ENCODE data around the gene UQCC2. TPM values are rescaled to one million over a fixed set of nuclear protein-coding genes. Genes with fewer than 3 reads are reported as not detected.
A peak's percentile ranks its signal among the peaks of the same experiment; 100 is the strongest.

Gene UQCC2
- total RNA-seq, 1 donor from 2014 or later = 18.8 TPM

DNA sequence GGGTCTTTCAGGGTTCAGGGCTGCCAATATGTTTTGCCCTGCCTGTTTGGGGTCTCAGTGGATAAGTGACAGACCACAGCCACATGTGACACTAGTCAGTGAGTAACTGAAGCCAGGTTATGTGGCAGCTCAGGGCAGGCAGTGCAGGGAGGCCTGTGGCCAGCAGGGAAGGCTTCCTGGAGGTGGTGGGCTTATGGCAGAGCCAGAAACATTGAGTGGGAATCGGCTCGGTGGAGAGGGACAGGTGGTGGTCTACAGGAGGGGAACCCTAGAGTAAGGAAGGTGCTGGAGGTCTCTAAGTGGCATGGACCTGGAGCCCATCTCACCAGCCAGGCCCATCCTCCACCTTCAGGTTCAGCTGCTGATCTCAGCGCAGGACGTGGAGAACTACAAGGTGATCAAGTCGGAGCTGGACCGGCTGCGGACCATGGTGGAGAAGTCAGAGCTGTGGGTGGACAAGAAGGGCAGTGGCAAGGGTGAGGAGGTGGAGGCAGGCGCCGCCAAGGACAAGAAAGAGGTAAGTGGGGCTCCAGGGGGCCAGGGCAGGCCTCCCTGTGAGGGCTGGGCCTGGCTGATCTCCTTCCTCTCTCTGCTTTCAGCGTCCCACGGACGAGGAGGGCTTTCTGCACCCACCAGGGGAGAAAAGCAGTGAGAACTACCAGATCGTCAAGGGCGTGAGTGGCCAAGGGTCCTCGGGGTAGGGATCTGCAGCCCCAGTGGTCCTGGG is 34.9 kb downstream of the UQCC2 start:
- DNase-seq (ENCODE audit: low read depth in 2 of 2) = no peak

DNA sequence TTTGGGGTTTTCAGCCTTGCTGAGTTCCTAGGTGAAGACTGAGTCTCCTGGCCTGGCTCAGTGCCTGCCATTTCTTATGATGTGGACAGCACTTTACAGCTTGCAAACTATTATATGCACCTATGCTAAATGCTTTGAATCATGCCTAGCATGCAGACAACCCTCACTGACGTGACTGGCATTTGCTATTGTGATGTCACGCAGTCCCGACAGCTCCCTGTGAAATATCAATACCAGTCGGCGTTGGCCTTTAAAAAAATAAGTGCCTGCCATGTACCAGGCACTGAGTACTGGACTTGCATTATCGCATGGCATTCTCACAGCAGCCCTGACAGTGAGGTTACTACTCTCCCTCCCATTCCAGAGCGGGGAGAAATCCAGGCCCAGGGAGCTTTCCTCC is 35.5 kb downstream of the UQCC2 start:
- DNase-seq (ENCODE audit: low read depth in 2 of 2) = no peak

DNA sequence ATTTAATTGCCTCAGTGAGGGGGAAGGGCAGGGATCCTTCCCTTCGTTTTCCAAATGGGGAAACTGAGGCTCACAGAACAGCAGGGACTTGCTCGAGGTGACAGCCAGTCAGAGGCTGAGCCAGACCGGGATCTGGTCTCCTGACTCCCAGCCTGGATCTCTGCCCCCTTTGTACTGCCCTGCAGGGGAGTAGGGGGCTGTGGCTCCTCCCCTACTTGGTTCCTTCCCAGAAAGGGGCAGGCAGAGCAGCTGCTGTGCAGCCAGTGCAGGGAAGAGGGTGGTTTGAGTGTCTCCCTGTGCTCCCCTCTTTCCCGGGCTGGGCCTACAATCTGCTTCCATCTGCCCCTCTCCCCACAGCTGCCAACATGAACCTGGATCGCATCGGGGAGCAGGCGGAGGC is 37.6 kb downstream of the UQCC2 start:
- no peak for DNase-seq (ENCODE audit: low read depth in 2 of 2)

DNA sequence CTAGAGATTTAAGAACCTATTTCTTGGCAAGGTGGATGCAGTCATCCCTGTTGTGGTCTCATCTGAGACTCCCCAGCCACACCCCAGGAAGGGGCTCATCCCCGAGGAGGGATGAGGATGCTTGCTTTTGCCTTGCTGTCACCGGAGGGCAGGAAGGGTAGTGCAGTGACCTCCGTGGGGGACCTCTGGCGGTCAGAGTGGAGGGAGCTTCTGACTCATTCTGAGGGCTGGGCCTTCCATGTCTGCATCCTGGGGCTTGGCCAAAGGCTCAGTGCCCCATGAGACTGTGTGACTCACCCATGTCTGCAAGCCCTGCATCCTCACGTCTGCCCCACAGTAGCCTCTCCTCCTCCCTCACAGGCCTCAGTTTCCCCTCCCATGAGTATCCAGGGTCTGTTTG is 38.7 kb downstream of the UQCC2 start:
- DNase-seq (ENCODE audit: low read depth in 2 of 2) = peak; percentile 84 to 96

DNA sequence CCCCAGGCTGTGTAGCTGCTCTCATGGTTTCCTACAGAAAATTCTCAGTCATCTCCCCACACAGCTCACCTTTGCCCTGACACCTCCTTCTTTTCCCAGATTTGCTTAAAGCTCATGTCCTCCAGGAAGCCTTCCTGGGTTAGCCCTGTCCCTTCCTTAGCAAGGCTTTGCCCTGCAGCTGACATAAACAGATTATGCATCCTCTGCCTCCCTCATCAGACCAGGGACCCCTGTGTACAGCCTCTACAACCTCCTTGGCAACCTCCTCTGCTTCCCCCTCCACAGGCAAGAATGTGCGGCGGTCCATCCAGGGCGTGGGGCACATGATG is 39.8 kb downstream of the UQCC2 start:
- no peak for DNase-seq (ENCODE audit: low read depth in 2 of 2)

DNA sequence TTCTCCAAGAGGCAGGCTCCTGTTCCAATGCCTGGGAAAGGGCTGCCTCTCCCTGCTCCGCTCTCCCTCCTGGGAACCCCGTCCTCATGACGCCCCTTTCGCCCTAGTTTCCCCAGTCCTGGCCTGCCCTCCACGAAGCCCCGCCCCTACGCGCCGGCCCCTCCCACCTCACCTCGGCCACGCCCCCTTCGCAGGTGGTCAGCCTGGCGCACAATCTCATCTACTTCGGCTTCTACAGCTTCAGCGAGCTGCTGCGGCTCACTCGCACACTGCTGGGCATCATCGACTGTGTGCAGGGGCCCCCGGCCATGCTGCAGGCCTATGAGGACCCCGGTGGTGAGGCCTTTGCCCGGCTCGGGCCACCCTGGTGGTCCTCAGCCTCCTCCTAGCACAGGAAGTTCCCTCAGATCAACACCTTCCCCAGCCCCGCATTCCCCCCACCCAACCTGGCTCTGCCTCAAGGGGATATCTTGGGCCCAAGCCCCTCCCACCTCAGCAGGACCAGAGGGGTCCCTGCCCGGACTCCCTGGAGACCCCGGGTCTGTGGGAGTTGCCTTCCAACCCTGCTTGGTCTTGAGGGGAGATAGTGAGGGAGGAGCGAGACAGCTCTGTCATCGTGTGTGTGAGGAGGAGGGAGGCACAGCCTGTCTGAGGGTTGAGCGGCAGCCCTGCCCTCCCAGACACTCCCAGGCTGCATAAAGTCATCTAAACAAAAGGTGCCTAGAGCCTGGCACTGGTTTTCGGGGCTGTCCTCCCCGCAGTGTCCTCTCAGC is 40.3 kb downstream of the UQCC2 start:
- DNase-seq (ENCODE audit: low read depth in 2 of 2) = no peak

DNA sequence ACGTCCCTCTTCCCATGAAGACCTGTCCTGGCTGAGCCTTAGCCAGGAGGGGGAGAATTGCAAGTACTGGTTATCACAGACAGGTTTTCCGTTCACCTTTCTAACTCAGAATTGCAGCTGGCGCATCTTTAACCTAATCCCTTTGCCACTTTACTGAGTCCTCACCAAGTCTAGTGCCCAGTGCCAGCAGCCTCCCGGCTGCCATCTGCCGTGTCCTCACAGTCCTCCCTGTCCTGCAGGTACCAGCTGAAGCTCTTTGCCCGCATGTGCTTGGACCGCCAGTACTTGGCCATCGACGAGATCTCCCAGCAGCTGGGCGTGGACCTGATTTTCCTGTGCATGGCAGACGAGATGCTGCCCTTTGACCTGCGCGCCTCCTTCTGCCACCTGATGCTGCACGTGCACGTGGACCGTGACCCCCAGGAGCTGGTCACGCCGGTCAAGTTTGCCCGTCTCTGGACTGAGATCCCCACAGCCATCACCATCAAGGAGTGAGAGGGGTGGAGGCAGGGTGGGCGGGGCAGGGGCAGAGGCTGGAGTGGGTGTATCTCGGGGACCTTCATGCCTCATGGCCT is 41.3 kb downstream of the UQCC2 start:
- no peak for DNase-seq (ENCODE audit: low read depth in 2 of 2)

DNA sequence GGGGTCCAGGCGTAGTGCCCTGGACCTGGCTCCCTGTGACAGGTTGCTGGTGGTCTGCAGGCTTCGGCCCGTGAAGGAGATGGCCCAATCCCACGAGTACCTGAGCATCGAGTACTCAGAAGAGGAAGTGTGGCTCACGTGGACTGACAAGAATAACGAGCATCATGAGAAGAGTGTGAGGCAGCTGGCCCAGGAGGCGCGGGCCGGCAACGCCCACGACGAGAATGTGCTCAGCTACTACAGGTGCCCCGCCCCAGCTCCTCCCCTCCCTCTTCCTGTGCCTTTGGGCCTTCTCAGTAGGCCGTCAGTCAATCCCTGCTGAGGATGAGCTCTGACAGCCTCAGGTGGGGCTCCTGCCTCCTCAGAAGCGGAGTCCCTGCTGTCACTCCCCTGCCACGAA is 42.6 kb downstream of the UQCC2 start:
- no peak for DNase-seq (ENCODE audit: low read depth in 2 of 2)

DNA sequence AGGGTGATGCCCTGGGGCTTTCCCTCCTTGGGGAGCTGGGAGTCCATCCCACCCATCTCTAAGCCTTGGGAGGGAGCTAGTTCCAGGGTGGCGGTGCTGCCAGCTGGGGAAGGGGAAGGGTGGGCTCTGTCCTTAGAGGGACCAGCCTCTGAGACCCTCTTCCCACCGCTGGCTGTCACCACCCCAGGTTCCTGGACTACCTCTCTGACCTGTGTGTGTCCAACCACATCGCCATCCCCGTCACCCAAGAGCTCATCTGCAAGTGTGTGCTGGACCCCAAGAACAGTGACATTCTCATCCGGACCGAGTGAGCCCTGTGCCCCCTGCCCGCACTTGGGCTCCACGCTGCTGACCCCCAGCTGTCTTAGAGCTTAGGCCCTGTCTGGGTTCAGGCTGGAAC is 43.2 kb downstream of the UQCC2 start:
- DNase-seq (ENCODE audit: low read depth in 2 of 2) = no peak

DNA sequence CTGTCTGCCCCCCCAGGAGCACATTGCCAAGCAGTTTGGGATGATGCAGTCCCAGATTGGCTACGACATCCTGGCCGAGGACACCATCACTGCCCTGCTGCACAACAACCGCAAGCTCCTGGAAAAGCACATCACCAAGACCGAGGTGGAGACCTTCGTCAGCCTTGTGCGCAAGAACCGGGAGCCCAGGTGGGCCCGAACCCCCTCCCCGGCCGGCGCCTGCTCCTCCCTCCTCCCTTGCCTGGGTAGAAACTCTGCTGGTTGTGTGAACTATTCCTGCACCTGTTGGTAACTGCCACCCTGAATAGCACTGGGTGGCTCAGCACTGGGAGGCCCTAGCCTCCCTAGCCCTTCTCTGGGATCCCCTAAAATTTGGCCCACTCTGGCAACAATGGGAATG is 43.7 kb downstream of the UQCC2 start:
- DNase-seq (ENCODE audit: low read depth in 2 of 2) = no peak

DNA sequence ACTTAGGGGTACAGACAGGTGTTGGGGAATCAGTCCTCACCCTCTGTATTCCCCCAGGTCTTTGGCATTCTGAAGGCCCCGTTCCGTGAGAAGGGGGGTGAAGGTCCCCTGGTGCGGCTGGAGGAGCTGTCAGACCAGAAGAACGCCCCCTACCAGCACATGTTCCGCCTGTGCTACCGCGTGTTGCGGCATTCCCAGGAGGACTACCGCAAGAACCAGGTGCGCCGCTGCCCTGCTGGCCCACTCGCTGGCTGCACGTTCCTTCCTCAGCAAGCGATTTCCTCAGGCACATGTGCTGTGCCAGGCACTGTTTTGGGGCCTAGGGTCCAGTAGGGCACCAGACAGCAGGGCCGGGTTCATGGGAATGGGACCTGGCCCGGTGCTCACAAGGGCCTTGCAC is 44.4 kb downstream of the UQCC2 start:
- DNase-seq (ENCODE audit: low read depth in 2 of 2) = no peak

DNA sequence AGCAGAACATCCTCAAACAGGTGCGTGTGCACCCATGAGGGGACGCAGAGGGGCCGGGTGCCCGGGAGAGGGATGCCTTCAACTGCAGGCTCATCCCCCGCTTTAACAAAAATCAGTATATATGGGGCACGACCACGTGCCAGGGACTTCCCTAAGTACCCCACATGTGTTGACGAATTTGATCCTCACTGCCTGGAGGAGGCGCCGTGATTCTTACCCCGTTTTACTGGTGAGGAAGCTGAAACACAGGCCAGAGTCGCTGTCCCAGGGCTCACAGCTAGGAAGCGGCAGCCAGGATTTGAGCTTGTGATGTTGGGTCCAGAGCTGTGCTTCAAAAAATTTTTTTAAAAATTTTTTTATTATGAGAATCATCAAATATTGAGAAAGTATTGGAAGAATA is 45.5 kb downstream of the UQCC2 start:
- DNase-seq (ENCODE audit: low read depth in 2 of 2) = no peak

DNA sequence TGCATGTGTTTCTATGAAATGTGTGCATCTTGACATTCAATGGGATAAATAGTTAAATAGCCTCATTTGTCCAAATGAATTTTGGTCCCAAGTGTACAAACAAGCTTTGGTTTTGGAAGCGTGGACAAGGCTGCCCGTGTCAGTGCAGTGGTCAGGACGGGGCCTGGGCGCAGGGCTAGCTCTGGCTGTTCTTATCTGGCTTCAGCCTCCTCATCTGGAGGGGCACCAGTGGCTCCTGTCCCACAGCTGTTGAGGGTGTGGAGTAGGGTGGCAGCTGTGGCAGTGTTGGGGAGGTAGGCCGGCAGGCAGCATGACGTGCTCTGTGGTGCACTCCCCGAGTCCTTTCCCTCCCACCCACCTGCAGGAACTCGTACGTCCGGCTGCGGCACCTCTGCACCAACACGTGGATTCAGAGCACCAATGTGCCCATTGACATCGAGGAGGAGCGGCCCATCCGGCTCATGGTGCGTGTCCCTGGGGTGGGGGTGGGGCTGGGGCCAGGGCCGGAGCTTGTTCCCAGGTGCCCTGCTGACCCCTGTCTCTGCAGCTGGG is 46.9 kb downstream of the UQCC2 start:
- no peak for DNase-seq (ENCODE audit: low read depth in 2 of 2)

DNA sequence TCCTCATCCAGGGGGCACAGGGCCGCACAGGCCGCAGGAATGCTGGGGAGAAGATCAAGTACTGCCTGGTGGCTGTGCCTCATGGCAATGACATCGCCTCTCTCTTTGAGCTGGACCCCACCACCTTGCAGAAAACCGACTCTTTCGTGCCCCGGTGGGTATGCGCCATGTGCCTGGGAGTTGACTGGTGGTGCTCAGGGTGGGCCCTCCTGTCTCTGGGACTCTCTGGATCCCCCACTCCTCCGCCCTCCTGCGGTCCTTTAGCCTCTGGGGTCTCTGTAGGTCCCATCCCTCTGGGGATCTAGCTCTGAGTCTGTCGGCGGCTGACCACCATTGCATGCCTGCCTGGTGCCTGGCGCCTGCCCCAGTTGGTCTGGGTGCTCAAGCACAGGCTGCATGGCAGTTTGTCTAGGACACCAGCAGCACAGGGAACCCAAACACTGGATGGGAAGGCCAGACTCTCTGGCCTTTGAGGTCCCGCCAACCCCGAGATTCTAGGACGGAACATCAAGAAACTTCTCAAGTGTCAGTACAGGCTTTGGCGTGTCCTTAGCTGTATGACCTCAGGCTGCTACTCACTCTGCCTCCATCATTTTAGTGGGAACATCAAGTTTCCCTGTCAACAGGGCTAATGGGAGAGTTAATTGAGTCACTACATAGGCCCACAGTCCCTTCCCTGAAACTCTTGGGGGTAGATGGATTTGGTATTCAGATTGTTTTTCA is 47.6 kb downstream of the UQCC2 start:
- no peak for DNase-seq (ENCODE audit: low read depth in 2 of 2)

DNA sequence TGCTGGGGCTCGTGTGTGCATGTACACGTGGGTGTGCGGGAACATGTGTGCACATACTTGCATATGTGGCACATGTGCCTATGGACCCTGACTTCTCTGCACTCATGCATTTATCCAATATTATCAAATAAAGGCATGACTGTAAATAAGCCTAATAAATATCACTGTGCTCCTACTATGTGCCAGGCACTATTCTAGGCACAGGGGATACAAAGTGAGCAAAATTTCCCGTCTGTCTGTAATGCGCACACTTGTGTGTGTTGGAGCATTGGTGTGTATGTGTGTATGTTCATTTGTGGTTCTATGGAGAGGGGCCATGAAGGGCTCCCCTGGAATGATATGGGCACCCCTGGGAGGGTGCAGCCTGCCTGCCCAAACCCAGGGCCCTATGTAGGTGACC is 48.5 kb downstream of the UQCC2 start:
- DNase-seq (ENCODE audit: low read depth in 2 of 2) = no peak

DNA sequence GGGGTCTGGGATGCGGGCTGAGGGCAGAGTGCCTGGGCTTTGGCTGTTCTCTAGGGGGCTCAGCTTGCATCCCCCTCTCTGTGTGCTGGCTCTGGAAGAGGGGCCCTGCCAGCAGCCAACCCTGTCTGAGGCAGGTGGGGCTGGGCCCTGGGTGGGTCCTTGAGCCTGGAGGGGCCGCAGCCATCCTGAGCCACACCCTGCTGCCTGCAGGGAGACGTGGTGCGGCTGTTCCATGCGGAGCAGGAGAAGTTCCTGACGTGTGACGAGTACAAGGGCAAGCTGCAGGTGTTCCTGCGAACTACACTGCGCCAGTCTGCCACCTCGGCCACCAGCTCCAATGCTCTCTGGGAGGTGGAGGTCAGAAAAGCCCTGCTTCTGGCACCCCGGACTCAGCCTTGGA is 49.2 kb downstream of the UQCC2 start:
- DNase-seq (ENCODE audit: low read depth in 2 of 2) = no peak

DNA sequence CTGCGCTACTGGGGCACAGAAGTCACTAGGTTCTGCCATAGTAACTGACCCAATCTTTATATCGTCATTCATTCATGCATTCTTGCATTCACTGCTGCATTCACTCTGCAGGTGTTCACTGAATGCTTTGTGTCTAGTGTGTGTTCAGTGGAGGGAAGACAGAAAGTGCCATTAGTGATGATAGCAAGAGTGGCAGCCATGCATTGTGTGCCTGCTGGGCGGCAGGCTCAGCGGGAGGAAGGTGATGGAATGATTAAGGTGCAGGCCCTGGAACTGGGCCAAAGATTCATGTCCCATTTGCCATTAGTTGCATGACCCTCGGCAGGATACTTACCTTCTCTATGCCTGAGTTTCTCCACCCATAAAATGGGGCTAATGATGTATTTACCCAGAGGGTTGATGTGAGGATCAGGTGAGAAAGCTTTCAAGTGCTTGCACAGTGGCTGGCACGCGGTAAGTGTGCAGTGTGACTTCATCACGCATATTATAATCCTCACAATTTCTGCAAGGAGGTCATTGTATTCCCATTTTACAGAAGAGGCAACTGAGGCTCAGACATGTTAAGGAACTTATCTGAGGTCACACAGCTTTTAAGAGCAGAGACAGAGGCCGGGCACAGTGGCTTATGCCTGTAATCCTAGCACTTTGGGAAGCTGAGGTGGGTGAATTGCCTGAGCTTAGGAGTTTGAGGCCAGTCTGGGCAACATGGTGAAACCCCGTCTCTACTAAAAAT is 50.2 kb downstream of the UQCC2 start:
- no peak for DNase-seq (ENCODE audit: low read depth in 2 of 2)

DNA sequence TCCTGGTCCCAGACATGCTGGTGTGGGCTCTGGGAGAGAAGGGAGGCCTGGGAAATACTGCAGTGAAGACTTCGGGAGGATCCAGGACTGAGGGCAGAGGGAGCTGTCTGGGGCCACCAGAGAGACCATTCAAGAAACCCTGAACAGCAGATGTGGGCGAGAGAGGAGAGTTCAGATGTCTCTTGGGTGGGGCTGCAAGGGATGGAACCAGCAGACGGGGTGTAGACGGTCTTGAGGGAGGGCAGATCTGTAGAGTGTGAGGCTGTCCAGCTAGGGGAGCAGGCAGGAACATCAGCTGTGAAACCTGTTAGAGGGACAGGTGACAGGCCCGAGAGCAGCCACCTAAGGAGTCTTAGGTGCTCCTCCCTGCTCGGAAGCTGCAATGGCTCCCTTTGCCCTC is 51.5 kb downstream of the UQCC2 start:
- DNase-seq (ENCODE audit: low read depth in 2 of 2) = no peak

DNA sequence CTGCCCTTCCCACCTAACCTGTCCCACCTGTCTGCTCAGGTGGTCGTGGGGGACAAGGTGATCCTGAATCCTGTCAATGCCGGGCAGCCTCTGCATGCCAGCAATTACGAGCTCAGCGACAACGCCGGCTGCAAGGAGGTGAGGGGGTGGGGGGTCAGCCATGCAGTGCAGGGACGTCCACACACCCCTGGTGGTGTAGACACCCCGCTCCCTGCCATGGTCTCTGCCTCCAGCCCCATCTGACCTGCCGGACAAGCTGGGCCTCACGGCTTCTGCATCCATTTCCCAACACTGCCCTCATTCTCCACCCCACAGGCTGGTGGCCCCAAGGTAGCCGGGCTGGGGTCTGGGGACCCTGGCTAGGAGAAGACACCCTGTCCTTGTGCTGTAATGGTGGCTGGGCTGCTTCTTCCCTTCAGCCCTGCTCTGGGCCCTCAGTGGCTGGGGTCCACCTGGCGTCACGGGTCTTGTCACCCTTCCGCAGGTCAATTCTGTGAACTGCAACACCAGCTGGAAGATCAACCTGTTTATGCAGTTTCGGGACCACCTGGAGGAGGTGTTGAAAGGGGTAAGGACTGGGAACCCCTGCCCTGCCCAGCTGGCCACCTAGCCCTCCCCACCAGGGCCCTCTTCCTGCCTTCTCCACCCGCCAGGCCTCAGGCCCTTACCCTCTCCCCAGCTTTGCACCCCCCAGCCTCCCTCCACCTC is 52.4 kb downstream of the UQCC2 start:
- DNase-seq (ENCODE audit: low read depth in 2 of 2) = no peak

DNA sequence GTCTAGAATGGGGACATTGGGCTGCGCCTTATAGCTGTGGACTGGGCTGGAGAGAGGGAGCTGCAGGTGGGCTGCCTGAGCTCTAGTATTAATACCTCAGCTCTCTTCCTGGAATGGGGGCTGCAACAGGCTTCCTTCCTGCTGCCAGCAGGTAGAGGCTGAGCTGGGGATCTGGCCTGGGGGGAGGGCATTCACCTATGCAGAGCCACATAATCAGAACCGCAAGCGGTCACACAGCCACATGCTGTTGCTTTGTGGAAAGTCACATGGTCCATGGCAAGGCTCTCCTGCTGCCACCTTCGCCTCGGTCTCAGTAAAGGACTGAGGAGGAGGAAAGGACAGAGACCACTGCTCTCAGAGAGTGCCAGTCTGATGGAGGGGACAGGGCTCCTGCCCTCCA is 54.7 kb downstream of the UQCC2 start:
- DNase-seq (ENCODE audit: low read depth in 2 of 2) = no peak

Measured in lung microvascular endothelial cell (primary cell).